SK-N-SH (cell line): ENCODE data around the gene CXorf66. TPM values are rescaled to one million over a fixed set of nuclear protein-coding genes. Genes with fewer than 3 reads are reported as not detected.

Experiments used
- CTCF ChIA-PET: fragments of 300-600, 350-600 bp; formaldehyde crosslinking; extraction: SDS; loops from one replicate; lab custom pipeline; 2021; lab: Yijun Ruan, JAX
- POLR2A ChIA-PET: fragments of 350-600 bp; sonication (Branson Sonifier 250); formaldehyde crosslinking; extraction: SDS; loops from one replicate; lab custom pipeline; 2020; ENCODE audit warnings: antibody characterized with exemption, inconsistent platforms; lab: Yijun Ruan, JAX
- DNase-seq: peaks from one replicate; pipeline ENCODE4 v3.0.0; 2012
- H2AFZ ChIP-seq: fragments of 200-600 bp; sonication (generic); 2 replicates; pipeline ENCODE4 v1.8.1; 2016; ENCODE audit warnings: antibody characterized with exemption, mild to moderate bottlenecking, low read depth
- H3F3A ChIP-seq: fragments of 200-600 bp; sonication (generic); replicated peaks from 2 replicates; pipeline ENCODE3; 2016; ENCODE audit warnings: antibody characterized with exemption, mild to moderate bottlenecking; ENCODE audit not compliant: insufficient read depth
- H3K27ac ChIP-seq, 2 experiments: fragments of 200-500 bp in 1 of 2; fragments of 200-600 bp in 1 of 2; sonication (Bioruptor generic) in 1 of 2; sonication (generic), shearing (Covaris generic) in 1 of 2; 2 replicates each; pipeline versions ENCODE4 v1.5.1 to v1.6.1; 2014 to 2016; ENCODE audit warnings: low read depth in 2 of 2, inconsistent platforms in 1 of 2, low read length in 1 of 2, mild to moderate bottlenecking in 1 of 2, mixed read lengths in 1 of 2
- H3K27me3 ChIP-seq: fragments of 200-600 bp; sonication (generic), shearing (Covaris generic); 2 replicates; pipeline ENCODE4 v1.6.1; 2016; ENCODE audit warnings: mixed run types; ENCODE audit not compliant: insufficient read depth
- H3K36me3 ChIP-seq, 2 experiments: fragments of 200-500 bp in 1 of 2; fragments of 200-600 bp in 1 of 2; sonication (Bioruptor generic) in 1 of 2; sonication (generic) in 1 of 2; replicated peaks in 1 of 2; 2 replicates each; pipeline versions ENCODE3 to v1.5.1; 2014 to 2016; ENCODE audit warnings: low read length in 1 of 2, mild to moderate bottlenecking in 1 of 2; ENCODE audit not compliant: insufficient read depth in 2 of 2, control insufficient read depth in 1 of 2
- H3K4me1 ChIP-seq, 2 experiments: fragments of 200-500 bp in 1 of 2; fragments of 200-600 bp in 1 of 2; sonication (Bioruptor generic) in 1 of 2; sonication (generic), shearing (Covaris generic) in 1 of 2; 2 replicates each; pipeline versions ENCODE4 v1.5.1 to v1.6.1; 2014 to 2016; ENCODE audit warnings: low read depth in 1 of 2, low read length in 1 of 2, mixed run types in 1 of 2; ENCODE audit not compliant: insufficient read depth in 2 of 2, control insufficient read depth in 1 of 2
- H3K4me2 ChIP-seq: fragments of 200-600 bp; sonication (generic), shearing (Covaris generic); 2 replicates; pipeline ENCODE4 v1.6.1; 2017; ENCODE audit warnings: mixed run types
- H3K4me3 ChIP-seq, 2 experiments: fragments of 200-500 bp in 1 of 2; fragments of 200-600 bp in 1 of 2; sonication (Bioruptor generic) in 1 of 2; sonication (generic), shearing (Covaris generic) in 1 of 2; 2 replicates each; pipeline versions ENCODE4 v1.5.1 to v1.8.1; 2014 to 2016; ENCODE audit warnings: low read depth in 2 of 2, inconsistent platforms in 1 of 2, low read length in 1 of 2, mild to moderate bottlenecking in 1 of 2, mixed read lengths in 1 of 2, moderate library complexity in 1 of 2
- H3K79me2 ChIP-seq: fragments of 200-600 bp; sonication (generic); 2 replicates; pipeline ENCODE4 v1.8.1; 2017; ENCODE audit warnings: mild to moderate bottlenecking; ENCODE audit not compliant: insufficient read depth
- H3K9ac ChIP-seq: fragments of 200-600 bp; sonication (generic); 2 replicates; pipeline ENCODE4 v1.6.1; 2017; ENCODE audit warnings: mixed run types
- H3K9me2 ChIP-seq: fragments of 200-600 bp; sonication (generic); 2 replicates; pipeline ENCODE4 v1.6.1; 2017; ENCODE audit warnings: mixed run types
- H3K9me3 ChIP-seq: fragments of 200-600 bp; sonication (generic); 2 replicates; pipeline ENCODE4 v1.6.1; 2017; ENCODE audit warnings: mixed run types, mild to moderate bottlenecking, moderate library complexity
- H4K20me1 ChIP-seq: fragments of 200-600 bp; sonication (generic); 2 replicates; pipeline ENCODE4 v1.6.1; 2017; ENCODE audit warnings: mild to moderate bottlenecking, mixed run types; ENCODE audit not compliant: insufficient read depth
- EP300 ChIP-seq, 2 experiments: IDR thresholded peaks; 2 replicates each; pipeline versions ENCODE4 v1.4.0 to v1.6.1; 2012; ENCODE audit warnings: borderline replicate concordance in 1 of 2, low read depth in 1 of 2, low read length in 1 of 2
- FOSL2 ChIP-seq: IDR thresholded peaks from 2 replicates; pipeline ENCODE4 v1.4.0; 2012; ENCODE audit warnings: low read depth, mild to moderate bottlenecking, moderate library complexity, borderline replicate concordance
- IRF3 ChIP-seq: fragments of 150-350 bp; IDR thresholded peaks from 2 replicates; pipeline ENCODE4 v1.6.1; 2016; ENCODE audit warnings: mild to moderate bottlenecking, low read depth, low read length
- MXI1 ChIP-seq: IDR thresholded peaks from 2 replicates; pipeline ENCODE4 v1.6.1; 2012; ENCODE audit warnings: mild to moderate bottlenecking, low read depth, low read length, improper control_type of control experiment
- PBX3 ChIP-seq: IDR thresholded peaks from 2 replicates; pipeline ENCODE4; 2012
- RAD21 ChIP-seq: IDR thresholded peaks from 2 replicates; pipeline ENCODE4 v1.6.1; 2012; ENCODE audit warnings: mild to moderate bottlenecking, low read length
- RCOR1 ChIP-seq: fragments of 150-350 bp; IDR thresholded peaks from 2 replicates; pipeline ENCODE4 v1.6.1; 2017; ENCODE audit warnings: antibody characterized with exemption, low read length
- SMC3 ChIP-seq: IDR thresholded peaks from 2 replicates; pipeline ENCODE4 v1.6.1; 2012; ENCODE audit warnings: low read depth, low read length, improper control_type of control experiment
- TEAD4 ChIP-seq: IDR thresholded peaks from 2 replicates; pipeline ENCODE4 v1.4.0; 2012; ENCODE audit warnings: mild to moderate bottlenecking, borderline replicate concordance; ENCODE audit not compliant: insufficient read depth
- USF1 ChIP-seq: IDR thresholded peaks from 2 replicates; pipeline ENCODE4 v1.4.0; 2012; ENCODE audit warnings: low read depth, borderline replicate concordance
- ZBTB33 ChIP-seq: IDR thresholded peaks from 2 replicates; pipeline ENCODE4 v1.4.0; 2012; ENCODE audit warnings: low read depth, borderline replicate concordance
- WGBS: methylation state at CpG from one replicate; pipeline ENCODE4 v1.1.6; 2017; ENCODE audit warnings: low lambda C conversion rate; 5-methylcytosine and 5-hydroxymethylcytosine counted together
- polyA plus RNA-seq, 3 experiments: library from polyadenylated mRNA; depleted of rRNA; stranded (reverse); fragments of >200 nt; gene quantifications; 2 replicates each; pipeline ENCODE4 v1.2.3, GENCODE V29; 2012

CXorf66 gene
- polyA plus RNA-seq, 1 of the 3 experiments (the other 2 are of a cell fraction) = not detected

GRCh38 chrX:139949703-139950102, 15.6 kb downstream of the CXorf66 start (continued):
- TF ChIP-seq ZBTB33 (no peak), USF1 (peak; percentile 69), TEAD4 (no peak), SMC3 (no peak), MXI1 (no peak), EP300 (IDR thresholded peaks at IDR 0.05; ENCODE audit: borderline replicate concordance in 1 of 2, low read depth in 1 of 2, low read length in 1 of 2) (no peak), PBX3 (no peak), FOSL2 (no peak), RCOR1 (no peak)

GRCh38 chrX:139945075-139945474, 20.2 kb downstream of the CXorf66 start:
- H3K4me1 ChIP-seq = no peaks in the 10 kb centered on the region
- H3K27ac ChIP-seq = no peak overlapping the region
- H3K9ac ChIP-seq = no peak overlapping the region
- DNase-seq = no peak
- H3K4me2 ChIP-seq = no peak overlapping the region
- H3K36me3 ChIP-seq = no peaks in the 10 kb centered on the region
- H3K9me2 ChIP-seq = no peaks in the 10 kb centered on the region
- TF ChIP-seq RAD21 (no peak), ZBTB33 (no peak), IRF3 (no peak)
- POLR2A ChIA-PET = no interaction called here
- H3F3A ChIP-seq = no peaks in the 10 kb centered on the region
- CTCF ChIA-PET = no interaction called here
- H3K9me3 ChIP-seq = no peaks in the 10 kb centered on the region
- 4% methylated on average over 3 of the region's 3 CpGs for WGBS
- H4K20me1 ChIP-seq = no peaks in the 10 kb centered on the region
- H3K27me3 ChIP-seq = peaks cover 9% of the 10 kb centered on the region; the same call in 1 of the 2 replicates
- no peak overlapping the region for H3K4me3 ChIP-seq
- no peaks in the 10 kb centered on the region for H3K79me2 ChIP-seq
- no peak overlapping the region for H2AFZ ChIP-seq
